ENCODE measurements around the gene HTR1D.
"Not testable (repeated sequence)": the region's sequence is repeated elsewhere in the genome, so short reads cannot be mapped to it uniquely, and the experiment has no call there.

Gene HTR1D

GRCh38 chr1:23209770-23210169, 7.5 kb downstream of the HTR1D start:
- H3K9me3 Mint-ChIP-seq: no peaks in the 10 kb centered on the region
- no peaks in the 10 kb centered on the region for H3K36me3 Mint-ChIP-seq (ENCODE audit: low read depth)
- no peak for DNase-seq
- no peak overlapping the region for H3K4me3 Mint-ChIP-seq
- peaks cover 2% of the 10 kb centered on the region for H3K4me1 Mint-ChIP-seq (ENCODE audit: low read depth)
- peaks cover 45% of the 10 kb centered on the region for H3K27me3 Mint-ChIP-seq
- no peak overlapping the region for H3K27ac Mint-ChIP-seq

- Mint-ChIP-seq H3K27ac (no peak overlapping the region), H3K4me1 (ENCODE audit: low read depth) (peaks cover 2% of the 10 kb centered on the region)
Observed at GRCh38 chr1:23208527-23208926, 8.8 kb downstream of the HTR1D start.

GRCh38 chr1:23207733-23208132, 9.6 kb downstream of the HTR1D start:
- not testable (repeated sequence) for H3K27ac Mint-ChIP-seq; H3K4me3 Mint-ChIP-seq; H3K4me1 Mint-ChIP-seq (ENCODE audit: low read depth); H3K9me3 Mint-ChIP-seq; H3K36me3 Mint-ChIP-seq (ENCODE audit: low read depth); DNase-seq
- peaks cover 32% of the 10 kb centered on the region for H3K27me3 Mint-ChIP-seq

More at GRCh38 chr1:23208527-23208926, 8.8 kb downstream of the HTR1D start:
- Mint-ChIP-seq H3K9me3 (no peaks in the 10 kb centered on the region), H3K27me3 (peaks cover 39% of the 10 kb centered on the region), H3K36me3 (ENCODE audit: low read depth) (no peaks in the 10 kb centered on the region), H3K4me3 (no peak overlapping the region)
- no peak for DNase-seq

- no peak overlapping the region for H3K4me3 Mint-ChIP-seq
Observed at GRCh38 chr1:23202263-23202749, 15.0 kb downstream of the HTR1D start.

GRCh38 chr1:23200883-23201282, 16.4 kb downstream of the HTR1D start:
- Mint-ChIP-seq H3K36me3 (ENCODE audit: low read depth) (no peaks in the 10 kb centered on the region), H3K9me3 (no peaks in the 10 kb centered on the region), H3K27me3 (peaks cover 8% of the 10 kb centered on the region), H3K4me1 (ENCODE audit: low read depth) (peaks cover 4% of the 10 kb centered on the region), H3K4me3 (no peak overlapping the region), H3K27ac (no peak overlapping the region)
- no peak for DNase-seq

More at GRCh38 chr1:23202263-23202749, 15.0 kb downstream of the HTR1D start:
- H3K27ac Mint-ChIP-seq: no peak overlapping the region
- peaks cover 16% of the 10 kb centered on the region for H3K27me3 Mint-ChIP-seq
- H3K36me3 Mint-ChIP-seq (ENCODE audit: low read depth): no peaks in the 10 kb centered on the region
- DNase-seq: no peak
- H3K9me3 Mint-ChIP-seq: no peaks in the 10 kb centered on the region
- H3K4me1 Mint-ChIP-seq (ENCODE audit: low read depth): peaks cover 4% of the 10 kb centered on the region

GRCh38 chr1:23198373-23198772, 18.9 kb downstream of the HTR1D start:
- no peak overlapping the region for H3K4me3 Mint-ChIP-seq
- peaks cover 3% of the 10 kb centered on the region for H3K27me3 Mint-ChIP-seq
- peaks cover 4% of the 10 kb centered on the region for H3K4me1 Mint-ChIP-seq (ENCODE audit: low read depth)
- no peak overlapping the region for H3K27ac Mint-ChIP-seq
- H3K9me3 Mint-ChIP-seq: no peaks in the 10 kb centered on the region
- DNase-seq: no peak
- H3K36me3 Mint-ChIP-seq (ENCODE audit: low read depth): no peaks in the 10 kb centered on the region

- Mint-ChIP-seq H3K36me3 (ENCODE audit: low read depth) (no peaks in the 10 kb centered on the region), H3K27me3 (peaks cover 8% of the 10 kb centered on the region), H3K4me3 (no peak overlapping the region), H3K27ac (no peak overlapping the region), H3K4me1 (ENCODE audit: low read depth) (peaks cover 1% of the 10 kb centered on the region), H3K9me3 (no peaks in the 10 kb centered on the region)
- DNase-seq: no peak
Observed at GRCh38 chr1:23196627-23197328, 20.5 kb downstream of the HTR1D start.

- no peak overlapping the region for H3K27ac Mint-ChIP-seq
Observed at GRCh38 chr1:23194119-23194984, 22.9 kb downstream of the HTR1D start.

GRCh38 chr1:23193391-23194118, 23.7 kb downstream of the HTR1D start:
- no peak for DNase-seq
- Mint-ChIP-seq H3K4me3 (no peak overlapping the region), H3K27ac (no peak overlapping the region), H3K36me3 (ENCODE audit: low read depth) (no peaks in the 10 kb centered on the region), H3K9me3 (no peaks in the 10 kb centered on the region), H3K27me3 (peaks cover 4% of the 10 kb centered on the region), H3K4me1 (ENCODE audit: low read depth) (peaks cover 1% of the 10 kb centered on the region)

More at GRCh38 chr1:23194119-23194984, 22.9 kb downstream of the HTR1D start:
- Mint-ChIP-seq H3K27me3 (peaks cover 4% of the 10 kb centered on the region), H3K9me3 (no peaks in the 10 kb centered on the region), H3K4me1 (ENCODE audit: low read depth) (peaks cover 1% of the 10 kb centered on the region), H3K36me3 (ENCODE audit: low read depth) (no peaks in the 10 kb centered on the region), H3K4me3 (no peak overlapping the region)
- no peak for DNase-seq

- Mint-ChIP-seq H3K4me3 (no peak overlapping the region), H3K9me3 (no peaks in the 10 kb centered on the region), H3K36me3 (ENCODE audit: low read depth) (no peaks in the 10 kb centered on the region), H3K27ac (no peak overlapping the region), H3K27me3 (peaks cover 4% of the 10 kb centered on the region), H3K4me1 (ENCODE audit: low read depth) (no peaks in the 10 kb centered on the region)
- DNase-seq: no peak
Observed at GRCh38 chr1:23191199-23191598, 26.1 kb downstream of the HTR1D start.

- not testable (repeated sequence) for H3K4me3 Mint-ChIP-seq; H3K27ac Mint-ChIP-seq; H3K27me3 Mint-ChIP-seq; DNase-seq; H3K4me1 Mint-ChIP-seq (ENCODE audit: low read depth); H3K36me3 Mint-ChIP-seq (ENCODE audit: low read depth); H3K9me3 Mint-ChIP-seq
Observed at GRCh38 chr1:23188936-23189452, 28.3 kb downstream of the HTR1D start.

GRCh38 chr1:23188434-23188884, 28.8 kb downstream of the HTR1D start:
- H3K36me3 Mint-ChIP-seq (ENCODE audit: low read depth): no peaks in the 10 kb centered on the region
- no peaks in the 10 kb centered on the region for H3K9me3 Mint-ChIP-seq
- H3K4me1 Mint-ChIP-seq (ENCODE audit: low read depth): peaks cover 9% of the 10 kb centered on the region

GRCh38 chr1:23187637-23188036, 29.7 kb downstream of the HTR1D start:
- no peak overlapping the region for H3K4me3 Mint-ChIP-seq
- H3K9me3 Mint-ChIP-seq: no peaks in the 10 kb centered on the region
- no peaks in the 10 kb centered on the region for H3K36me3 Mint-ChIP-seq (ENCODE audit: low read depth)
- peaks cover 4% of the 10 kb centered on the region for H3K27me3 Mint-ChIP-seq
- DNase-seq: no peak
- H3K4me1 Mint-ChIP-seq (ENCODE audit: low read depth): peaks cover 9% of the 10 kb centered on the region
- no peak overlapping the region for H3K27ac Mint-ChIP-seq

More at GRCh38 chr1:23188434-23188884, 28.8 kb downstream of the HTR1D start:
- no peak overlapping the region for H3K4me3 Mint-ChIP-seq
- H3K27ac Mint-ChIP-seq: no peak overlapping the region
- no peak for DNase-seq
- peaks cover 4% of the 10 kb centered on the region for H3K27me3 Mint-ChIP-seq

GRCh38 chr1:23185381-23185780, 31.9 kb downstream of the HTR1D start:
- Mint-ChIP-seq H3K27ac (no peak overlapping the region), H3K4me3 (no peak overlapping the region), H3K9me3 (no peaks in the 10 kb centered on the region), H3K4me1 (ENCODE audit: low read depth) (peaks cover 9% of the 10 kb centered on the region), H3K36me3 (ENCODE audit: low read depth) (no peaks in the 10 kb centered on the region), H3K27me3 (no peaks in the 10 kb centered on the region)
- DNase-seq: no peak
